Measurements from ENCODE around the gene TBX3. TPM values are rescaled to one million over a fixed set of nuclear protein-coding genes. Genes with fewer than 3 reads are reported as not detected.

Gene TBX3
- total RNA-seq, 2 experiments from 2014 or later: not detected

GRCh38 chr12:114668151-114668885, 15.7 kb downstream of the TBX3 start:
- peaks cover 17% of the 10 kb centered on the region for H3K4me1 Mint-ChIP-seq (ENCODE audit: low read depth)
- peak; percentile 43 for DNase-seq
- no peak overlapping the region for H3K27ac Mint-ChIP-seq
- no peaks in the 10 kb centered on the region for H3K9me3 Mint-ChIP-seq
- no peak overlapping the region for H3K4me3 Mint-ChIP-seq
- intact Hi-C loops (cut with micrococcal nuclease): loop anchor here (2.0 to 10.0 kb wide), 3 partner anchors 16 to 966 kb away; partner anchors contain the start of gene TBX3
- H3K36me3 Mint-ChIP-seq (ENCODE audit: low read depth): no peaks in the 10 kb centered on the region
- CTCF ChIA-PET: no interaction called here
- H3K27me3 Mint-ChIP-seq (ENCODE audit: low read depth): peaks cover 74% of the 10 kb centered on the region

GRCh38 chr12:114667669-114668150, 16.3 kb downstream of the TBX3 start:
- peaks cover 18% of the 10 kb centered on the region for H3K4me1 Mint-ChIP-seq (ENCODE audit: low read depth)
- peaks cover 74% of the 10 kb centered on the region for H3K27me3 Mint-ChIP-seq (ENCODE audit: low read depth)
- H3K9me3 Mint-ChIP-seq: no peaks in the 10 kb centered on the region
- H3K36me3 Mint-ChIP-seq (ENCODE audit: low read depth): no peaks in the 10 kb centered on the region
- intact Hi-C loops (cut with micrococcal nuclease): loop anchor here (2.0 to 10.0 kb wide), 3 partner anchors 17 to 967 kb away; partner anchors contain the start of gene TBX3
- no peak overlapping the region for H3K4me3 Mint-ChIP-seq
- no peak for DNase-seq
- H3K27ac Mint-ChIP-seq: no peak overlapping the region
- CTCF ChIA-PET: no interaction called here

- no peak for DNase-seq
- CTCF ChIA-PET: interaction anchor here (0.9 kb wide), 1 partner anchor 1251 kb away, joined by 3 read pairs; no protein-coding TSS in a partner anchor
- Mint-ChIP-seq H3K4me3 (no peak overlapping the region), H3K27ac (no peak overlapping the region), H3K36me3 (ENCODE audit: low read depth) (no peaks in the 10 kb centered on the region), H3K9me3 (no peaks in the 10 kb centered on the region), H3K4me1 (ENCODE audit: low read depth) (peaks cover 18% of the 10 kb centered on the region), H3K27me3 (ENCODE audit: low read depth) (peaks cover 71% of the 10 kb centered on the region)
- intact Hi-C loops (cut with micrococcal nuclease): loop anchor here (10.0 kb wide), 2 partner anchors 692 to 968 kb away; no protein-coding TSS in a partner anchor
Observed at GRCh38 chr12:114666746-114667668, 17.0 kb downstream of the TBX3 start.

GRCh38 chr12:114665411-114666260, 18.3 kb downstream of the TBX3 start:
- H3K9me3 Mint-ChIP-seq: no peaks in the 10 kb centered on the region
- peaks cover 18% of the 10 kb centered on the region for H3K4me1 Mint-ChIP-seq (ENCODE audit: low read depth)
- H3K4me3 Mint-ChIP-seq: no peak overlapping the region
- intact Hi-C loops (cut with micrococcal nuclease): loop anchor here (10.0 kb wide), 2 partner anchors 691 to 969 kb away; no protein-coding TSS in a partner anchor
- no peak for DNase-seq
- CTCF ChIA-PET: interaction anchor here (0.9 kb wide), 1 partner anchor 1252 kb away, joined by 3 read pairs; no protein-coding TSS in a partner anchor
- H3K36me3 Mint-ChIP-seq (ENCODE audit: low read depth): no peaks in the 10 kb centered on the region
- no peak overlapping the region for H3K27ac Mint-ChIP-seq
- peaks cover 59% of the 10 kb centered on the region for H3K27me3 Mint-ChIP-seq (ENCODE audit: low read depth)

- CTCF ChIA-PET: no interaction called here
- H3K4me1 Mint-ChIP-seq (ENCODE audit: low read depth): peaks cover 18% of the 10 kb centered on the region
Observed at GRCh38 chr12:114664651-114665320, 19.2 kb downstream of the TBX3 start.

GRCh38 chr12:114662512-114663177, 21.3 kb downstream of the TBX3 start:
- CTCF ChIA-PET: interaction anchor here (0.7 to 1.0 kb wide), 4 partner anchors 13 to 1255 kb away, joined by 3 to 6 read pairs (median 4); no protein-coding TSS in a partner anchor
- Mint-ChIP-seq H3K27me3 (ENCODE audit: low read depth) (peaks cover 44% of the 10 kb centered on the region), H3K4me3 (no peak overlapping the region), H3K9me3 (no peaks in the 10 kb centered on the region), H3K4me1 (ENCODE audit: low read depth) (peaks cover 10% of the 10 kb centered on the region), H3K36me3 (ENCODE audit: low read depth) (no peaks in the 10 kb centered on the region), H3K27ac (no peak overlapping the region)
- intact Hi-C loops (cut with micrococcal nuclease): loop anchor here (1.0 to 10.0 kb wide), 4 partner anchors 688 to 1255 kb away; no protein-coding TSS in a partner anchor
- peak; percentile 85 for DNase-seq

More at GRCh38 chr12:114664651-114665320, 19.2 kb downstream of the TBX3 start:
- no peaks in the 10 kb centered on the region for H3K9me3 Mint-ChIP-seq
- intact Hi-C loops (cut with micrococcal nuclease): loop anchor here (10.0 kb wide), 2 partner anchors 690 to 970 kb away; no protein-coding TSS in a partner anchor
- DNase-seq: no peak
- H3K36me3 Mint-ChIP-seq (ENCODE audit: low read depth): no peaks in the 10 kb centered on the region
- no peak overlapping the region for H3K27ac Mint-ChIP-seq
- no peak overlapping the region for H3K4me3 Mint-ChIP-seq
- peaks cover 50% of the 10 kb centered on the region for H3K27me3 Mint-ChIP-seq (ENCODE audit: low read depth)

- intact Hi-C loops (cut with micrococcal nuclease): loop anchor here (10.0 kb wide), 2 partner anchors 686 to 974 kb away; no protein-coding TSS in a partner anchor
- H3K27ac Mint-ChIP-seq: no peak overlapping the region
- no peaks in the 10 kb centered on the region for H3K36me3 Mint-ChIP-seq (ENCODE audit: low read depth)
- H3K4me3 Mint-ChIP-seq: no peak overlapping the region
- H3K27me3 Mint-ChIP-seq (ENCODE audit: low read depth): peaks cover 36% of the 10 kb centered on the region
- CTCF ChIA-PET: interaction anchor here (0.6 to 1.2 kb wide), 3 partner anchors 83 to 1257 kb away, joined by 3 read pairs; no protein-coding TSS in a partner anchor
- H3K9me3 Mint-ChIP-seq: no peaks in the 10 kb centered on the region
- no peak for DNase-seq
- H3K4me1 Mint-ChIP-seq (ENCODE audit: low read depth): peaks cover 3% of the 10 kb centered on the region
Observed at GRCh38 chr12:114661245-114661644, 22.7 kb downstream of the TBX3 start.

GRCh38 chr12:114659084-114659483, 24.9 kb downstream of the TBX3 start:
- intact Hi-C loops (cut with micrococcal nuclease): no loop called here
- Mint-ChIP-seq H3K27ac (no peak overlapping the region), H3K27me3 (ENCODE audit: low read depth) (peaks cover 34% of the 10 kb centered on the region), H3K9me3 (no peaks in the 10 kb centered on the region), H3K4me3 (no peak overlapping the region), H3K36me3 (ENCODE audit: low read depth) (no peaks in the 10 kb centered on the region), H3K4me1 (ENCODE audit: low read depth) (peaks cover 2% of the 10 kb centered on the region)
- CTCF ChIA-PET: no interaction called here
- DNase-seq: no peak

- Mint-ChIP-seq H3K4me3 (no peak overlapping the region), H3K27me3 (ENCODE audit: low read depth) (peaks cover 32% of the 10 kb centered on the region), H3K27ac (no peak overlapping the region), H3K4me1 (ENCODE audit: low read depth) (peaks cover 2% of the 10 kb centered on the region), H3K9me3 (no peaks in the 10 kb centered on the region), H3K36me3 (ENCODE audit: low read depth) (peaks cover 2% of the 10 kb centered on the region)
- intact Hi-C loops (cut with micrococcal nuclease): no loop called here
- CTCF ChIA-PET: no interaction called here
- no peak for DNase-seq
Observed at GRCh38 chr12:114658002-114658441, 26.0 kb downstream of the TBX3 start.

GRCh38 chr12:114657597-114657920, 26.4 kb downstream of the TBX3 start:
- Mint-ChIP-seq H3K9me3 (no peaks in the 10 kb centered on the region), H3K36me3 (ENCODE audit: low read depth) (peaks cover 2% of the 10 kb centered on the region), H3K4me1 (ENCODE audit: low read depth) (no peaks in the 10 kb centered on the region), H3K4me3 (no peak overlapping the region), H3K27me3 (ENCODE audit: low read depth) (peaks cover 27% of the 10 kb centered on the region), H3K27ac (no peak overlapping the region)
- CTCF ChIA-PET: no interaction called here
- intact Hi-C loops (cut with micrococcal nuclease): no loop called here
- no peak for DNase-seq

All from activated naive CD4-positive, alpha-beta T cell treated with anti-CD3 and anti-CD28 coated beads for 36 hours (primary cell).